TTC549 (cell line): Measurements from ENCODE around the gene CCL26.
"Not testable (repeated sequence)": the region's sequence is repeated elsewhere in the genome, so short reads cannot be mapped to it uniquely, and the experiment has no call there.

Experiments used
- FAIRE-seq: peaks from 2 replicates; lab custom pipeline; 2012; peaks lifted over from hg19 to GRCh38; lab: Jason Lieb, UNC

Gene CCL26

GRCh38 chr7:75738604-75738974 lies 33.4 kb downstream of the CCL26 start, which contains the start of gene HIP1:
HIP1 (minus strand) TSS chr7:75738941; CDS start chr7:75738920, 21 bp downstream.
- no peak for FAIRE-seq

- no peak for FAIRE-seq
Observed at GRCh38 chr7:75737856-75738603, 34.0 kb downstream of the CCL26 start.

- FAIRE-seq, result no peak
Observed at GRCh38 chr7:75735581-75736350, 36.2 kb downstream of the CCL26 start.

- no peak for FAIRE-seq
Observed at GRCh38 chr7:75734586-75735458, 37.2 kb downstream of the CCL26 start.

GRCh38 chr7:75732764-75733630 lies 39.0 kb downstream of the CCL26 start:
- FAIRE-seq, result no peak

GRCh38 chr7:75732016-75732521 lies 39.9 kb downstream of the CCL26 start:
- FAIRE-seq, result no peak

GRCh38 chr7:75729851-75730274 lies 42.1 kb downstream of the CCL26 start:
- no peak for FAIRE-seq

GRCh38 chr7:75727881-75728593 lies 44.0 kb downstream of the CCL26 start:
- no peak for FAIRE-seq

- FAIRE-seq, result not testable (repeated sequence)
Observed at GRCh38 chr7:75727351-75727750, 44.7 kb downstream of the CCL26 start.

GRCh38 chr7:75725306-75725705 lies 46.7 kb downstream of the CCL26 start:
- FAIRE-seq, result no peak

GRCh38 chr7:75723444-75723843 lies 48.6 kb downstream of the CCL26 start:
- FAIRE-seq, result no peak

- FAIRE-seq, result no peak
Observed at GRCh38 chr7:75722373-75722772, 49.6 kb downstream of the CCL26 start.

GRCh38 chr7:75721922-75722321 lies 50.1 kb downstream of the CCL26 start:
- FAIRE-seq, result not testable (repeated sequence)

GRCh38 chr7:75721426-75721825 lies 50.6 kb downstream of the CCL26 start:
- FAIRE-seq, result no peak

- no peak for FAIRE-seq
Observed at GRCh38 chr7:75719626-75720025, 52.4 kb downstream of the CCL26 start.
